ENCODE measurements around the gene ELMO1. TPM values are rescaled to one million over a fixed set of nuclear protein-coding genes. Genes with fewer than 3 reads are reported as not detected.

ELMO1 gene
- total RNA-seq, 1 donor from 2014 or later = 60.1 TPM

DNA sequence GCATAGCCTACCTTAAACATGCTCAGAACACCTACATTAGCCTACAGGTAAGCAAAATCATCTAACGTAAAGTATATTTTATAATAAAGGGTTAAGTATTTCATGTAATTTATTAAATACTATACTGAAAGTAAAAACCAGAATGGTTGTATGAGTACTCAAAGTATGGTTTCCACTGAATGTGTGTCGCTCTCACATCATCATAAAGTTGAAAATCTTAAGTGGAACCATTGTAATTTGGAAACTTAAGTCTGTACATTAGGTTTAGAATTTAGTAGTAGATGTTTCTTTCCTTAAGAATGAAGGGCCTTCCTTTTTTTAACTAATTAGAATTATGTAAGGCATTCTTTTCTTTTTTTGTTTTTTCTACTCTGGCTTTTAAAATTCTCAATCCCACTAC lies 484.4 kb downstream of the ELMO1 start:
- TF ChIP-seq, protein P1, sequence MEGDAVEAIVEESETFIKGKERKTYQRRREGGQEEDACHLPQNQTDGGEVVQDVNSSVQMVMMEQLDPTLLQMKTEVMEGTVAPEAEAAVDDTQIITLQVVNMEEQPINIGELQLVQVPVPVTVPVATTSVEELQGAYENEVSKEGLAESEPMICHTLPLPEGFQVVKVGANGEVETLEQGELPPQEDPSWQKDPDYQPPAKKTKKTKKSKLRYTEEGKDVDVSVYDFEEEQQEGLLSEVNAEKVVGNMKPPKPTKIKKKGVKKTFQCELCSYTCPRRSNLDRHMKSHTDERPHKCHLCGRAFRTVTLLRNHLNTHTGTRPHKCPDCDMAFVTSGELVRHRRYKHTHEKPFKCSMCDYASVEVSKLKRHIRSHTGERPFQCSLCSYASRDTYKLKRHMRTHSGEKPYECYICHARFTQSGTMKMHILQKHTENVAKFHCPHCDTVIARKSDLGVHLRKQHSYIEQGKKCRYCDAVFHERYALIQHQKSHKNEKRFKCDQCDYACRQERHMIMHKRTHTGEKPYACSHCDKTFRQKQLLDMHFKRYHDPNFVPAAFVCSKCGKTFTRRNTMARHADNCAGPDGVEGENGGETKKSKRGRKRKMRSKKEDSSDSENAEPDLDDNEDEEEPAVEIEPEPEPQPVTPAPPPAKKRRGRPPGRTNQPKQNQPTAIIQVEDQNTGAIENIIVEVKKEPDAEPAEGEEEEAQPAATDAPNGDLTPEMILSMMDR (IDR thresholded peaks at IDR 0.05) = no peak

DNA sequence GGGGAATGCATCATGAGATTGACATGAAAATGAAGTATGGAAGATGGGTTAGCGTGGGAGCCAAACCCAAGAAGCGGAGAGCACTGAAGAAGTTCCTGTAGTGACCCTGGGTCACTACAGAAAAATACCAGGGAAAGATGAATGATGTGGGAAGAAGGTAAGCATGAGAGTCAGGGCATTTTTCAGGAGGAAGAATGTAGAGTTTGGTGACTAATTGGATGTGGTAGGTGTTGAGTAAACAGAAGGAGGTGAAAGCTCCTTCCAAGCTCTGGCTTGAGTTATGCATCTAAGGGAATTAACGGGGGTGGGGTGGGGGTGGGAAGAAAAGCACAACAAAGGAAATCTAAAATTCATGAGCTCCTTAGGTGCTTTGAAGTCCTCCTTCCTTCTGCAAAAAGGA lies 486.3 kb downstream of the ELMO1 start:
- ATAC-seq (no peak), DNase-seq (no peak)
- no peak overlapping the region for H3K27ac ChIP-seq
- TF ChIP-seq, protein P1 (IDR thresholded peaks at IDR 0.05) = no peak
- intact Hi-C loops (cut with DNase I) = no loop called here
- H3K9me3 ChIP-seq = no peaks in the 10 kb centered on the region
- H3K4me3 ChIP-seq = no peak overlapping the region
- H3K27me3 ChIP-seq (ENCODE audit: low read depth) = no peaks in the 10 kb centered on the region
- peaks cover 12% of the 10 kb centered on the region for H3K4me1 ChIP-seq
- no peaks in the 10 kb centered on the region for H3K36me3 ChIP-seq

More for the DNA sequence above, 484.4 kb downstream of the ELMO1 start:
- Histone ChIP-seq H3K27me3 (ENCODE audit: low read depth) (no peaks in the 10 kb centered on the region), H3K4me3 (no peak overlapping the region), H3K27ac (no peak overlapping the region), H3K36me3 (no peaks in the 10 kb centered on the region), H3K9me3 (no peaks in the 10 kb centered on the region), H3K4me1 (peaks cover 19% of the 10 kb centered on the region)
- intact Hi-C loops (cut with DNase I) = no loop called here
- DNase-seq = no peak
- ATAC-seq = no peak

DNA sequence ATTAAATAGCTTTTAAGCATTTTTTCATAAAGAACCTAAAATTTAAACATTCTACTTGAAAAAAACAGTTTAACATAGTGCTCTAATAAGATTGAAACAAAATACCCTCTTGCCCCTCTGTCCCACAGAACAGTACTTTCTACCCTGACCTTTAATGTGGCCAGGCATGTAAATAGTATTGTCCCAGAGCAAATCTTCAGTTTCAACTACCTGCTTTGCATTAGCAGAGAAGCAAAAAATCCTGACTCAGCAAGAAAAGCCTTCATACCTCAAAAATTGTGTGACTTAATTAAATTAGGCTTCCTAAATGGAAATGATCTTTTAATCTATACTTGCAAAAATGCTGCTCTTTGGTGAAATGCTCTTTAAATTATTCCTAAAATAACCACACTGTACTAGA lies 487.0 kb downstream of the ELMO1 start:
- Histone ChIP-seq H3K27ac (no peak overlapping the region), H3K4me3 (no peak overlapping the region), H3K9me3 (no peaks in the 10 kb centered on the region), H3K36me3 (no peaks in the 10 kb centered on the region), H3K27me3 (ENCODE audit: low read depth) (no peaks in the 10 kb centered on the region), H3K4me1 (peaks cover 5% of the 10 kb centered on the region)
- ATAC-seq (no peak), DNase-seq (no peak)
- TF ChIP-seq, protein P1 (IDR thresholded peaks at IDR 0.05) = no peak
- intact Hi-C loops (cut with DNase I) = no loop called here

DNA sequence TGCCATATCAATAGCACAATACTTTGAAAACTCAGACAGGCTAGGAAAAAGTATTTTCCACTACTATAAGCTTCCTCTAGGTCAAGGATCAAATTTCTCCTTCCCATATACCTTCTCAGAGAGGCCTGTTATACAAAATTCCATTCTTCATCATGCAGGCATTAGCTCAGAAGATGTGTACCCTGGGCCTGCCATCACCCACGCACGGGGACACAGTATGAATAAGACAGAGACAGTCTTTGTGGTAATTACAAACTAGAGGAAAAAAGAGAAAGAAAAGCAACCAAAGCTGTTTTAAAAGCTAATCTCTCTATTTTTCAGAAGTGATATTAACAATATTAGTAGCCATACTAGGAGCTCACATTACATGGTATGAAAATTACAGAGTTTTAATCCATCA lies 487.6 kb downstream of the ELMO1 start:
- no peaks in the 10 kb centered on the region for H3K9me3 ChIP-seq
- intact Hi-C loops (cut with DNase I) = no loop called here

DNA sequence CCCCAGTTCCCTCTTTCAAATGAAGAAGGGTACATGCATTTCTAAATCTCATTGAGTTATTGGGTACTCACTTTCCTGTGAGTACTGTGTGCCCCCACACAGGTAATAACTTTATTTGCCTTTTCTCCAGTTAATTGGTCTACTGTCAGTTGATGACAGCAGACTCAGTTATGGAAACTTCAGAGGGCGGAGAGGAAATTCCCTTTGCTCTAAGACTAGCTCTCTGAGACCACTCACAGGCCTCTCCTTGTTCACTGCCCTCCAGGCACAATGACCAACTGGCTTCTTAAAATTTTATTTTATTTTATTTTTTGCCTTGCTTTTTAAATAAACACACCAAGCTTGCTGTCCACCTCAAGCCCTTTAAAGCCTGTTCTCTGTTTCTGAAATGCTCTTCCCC lies 488.6 kb downstream of the ELMO1 start:
- intact Hi-C loops (cut with DNase I) = no loop called here
- Histone ChIP-seq H3K9me3 (no peaks in the 10 kb centered on the region), H3K4me1 (peaks cover 4% of the 10 kb centered on the region), H3K36me3 (no peaks in the 10 kb centered on the region), H3K27me3 (ENCODE audit: low read depth) (no peaks in the 10 kb centered on the region), H3K27ac (no peak overlapping the region), H3K4me3 (no peak overlapping the region)
- DNase-seq (no peak), ATAC-seq (no peak)
- TF ChIP-seq, protein P1 (IDR thresholded peaks at IDR 0.05) = no peak

More for the DNA sequence above, 487.6 kb downstream of the ELMO1 start:
- ATAC-seq = no peak
- no peaks in the 10 kb centered on the region for H3K27me3 ChIP-seq (ENCODE audit: low read depth)
- TF ChIP-seq, protein P1 (IDR thresholded peaks at IDR 0.05) = no peak
- no peak overlapping the region for H3K27ac ChIP-seq
- no peak for DNase-seq
- H3K4me1 ChIP-seq = peaks cover 4% of the 10 kb centered on the region
- H3K36me3 ChIP-seq = no peaks in the 10 kb centered on the region
- H3K4me3 ChIP-seq = no peak overlapping the region

Measured in lower lobe of right lung (tissue), 2 donors.